CD4-positive, CD25-positive, alpha-beta regulatory T cell (primary cell): ENCODE data around the gene MYL7. TPM values are rescaled to one million over a fixed set of nuclear protein-coding genes. Genes with fewer than 3 reads are reported as not detected.

Experiments
- ATAC-seq, 2 donors: fragments of 150-1000 bp; cut with Tn5 transposase; one replicate each; pipeline ENCODE4 v1.10.0; 2021; ENCODE audit warnings: low read depth in 2 of 2, moderate number of reproducible peaks in 2 of 2, moderate library complexity in 1 of 2
- DNase-seq, 3 donors: peaks; one replicate each; pipeline versions ENCODE4 v3.0.0 to v3.0.0-alpha.2; 2012 to 2022; ENCODE audit warnings: mixed read lengths in 1 of 3
- H3K27ac ChIP-seq: one replicate; pipeline ENCODE4 v1.7.0; 2013; ENCODE audit warnings: mild to moderate bottlenecking, low read length; ENCODE audit not compliant: insufficient read depth, poor library complexity, severe bottlenecking
- H3K27me3 ChIP-seq: one replicate; pipeline ENCODE4 v1.7.0; 2013; ENCODE audit warnings: low read length; ENCODE audit not compliant: control insufficient read depth, insufficient read depth
- H3K36me3 ChIP-seq: one replicate; pipeline ENCODE4 v1.7.0; 2013; ENCODE audit warnings: mild to moderate bottlenecking, low read length, moderate library complexity; ENCODE audit not compliant: control insufficient read depth, insufficient read depth
- H3K4me1 ChIP-seq: 2 replicates; pipeline ENCODE4 v1.7.0; 2013; ENCODE audit warnings: mild to moderate bottlenecking, low read length; ENCODE audit not compliant: insufficient read depth, control insufficient read depth, poor library complexity, severe bottlenecking
- H3K4me3 ChIP-seq: one replicate; pipeline ENCODE4 v1.7.0; 2013; ENCODE audit warnings: low read depth, mild to moderate bottlenecking, low read length, moderate library complexity
- H3K9me3 ChIP-seq, 2 experiments: 1 replicate in 1 of 2; 2 replicates in 1 of 2; pipeline ENCODE4 v1.7.0; 2013; ENCODE audit warnings: low read length in 2 of 2, mild to moderate bottlenecking in 1 of 2, moderate library complexity in 1 of 2; ENCODE audit not compliant: control insufficient read depth in 2 of 2
- H3K27ac Mint-ChIP-seq, 3 donors: one replicate each; pipeline ENCODE4 v1.8.0; 2020 to 2022; ENCODE audit warnings: mild to moderate bottlenecking in 3 of 3, mixed read lengths in 3 of 3, moderate library complexity in 2 of 3
- H3K27me3 Mint-ChIP-seq: one replicate; pipeline ENCODE4 v1.8.0; 2022; ENCODE audit warnings: mild to moderate bottlenecking, mixed read lengths
- H3K36me3 Mint-ChIP-seq: one replicate; pipeline ENCODE4 v1.8.0; 2020; ENCODE audit warnings: mixed read lengths
- H3K4me1 Mint-ChIP-seq, 4 donors: one replicate each; pipeline ENCODE4 v1.8.0; 2020 to 2022; ENCODE audit warnings: mixed read lengths in 4 of 4, mild to moderate bottlenecking in 1 of 4
- H3K4me3 Mint-ChIP-seq, 4 donors: one replicate each; pipeline ENCODE4 v1.8.0; 2020 to 2022; ENCODE audit warnings: mild to moderate bottlenecking in 4 of 4, mixed read lengths in 4 of 4, moderate library complexity in 3 of 4
- H3K9me3 Mint-ChIP-seq, 7 donors: one replicate each; pipeline ENCODE4 v1.8.0; 2020 to 2022; ENCODE audit warnings: mixed read lengths in 7 of 7, mild to moderate bottlenecking in 3 of 7, moderate library complexity in 2 of 7
- polyA plus RNA-seq, 4 donors: library from polyadenylated mRNA; unstranded; fragments of 300-500 nt; fragmentation: Illumina TruSeq; gene quantifications; one replicate each; pipeline ENCODE4 v1.2.3, GENCODE V29; 2021
- total RNA-seq: library from RNA; stranded (reverse); gene quantifications from one replicate; pipeline ENCODE4 v1.2.3, GENCODE V29; 2022

MYL7 gene
- total and polyA plus RNA-seq, 5 donors from 2014 or later, result not detected

DNA sequence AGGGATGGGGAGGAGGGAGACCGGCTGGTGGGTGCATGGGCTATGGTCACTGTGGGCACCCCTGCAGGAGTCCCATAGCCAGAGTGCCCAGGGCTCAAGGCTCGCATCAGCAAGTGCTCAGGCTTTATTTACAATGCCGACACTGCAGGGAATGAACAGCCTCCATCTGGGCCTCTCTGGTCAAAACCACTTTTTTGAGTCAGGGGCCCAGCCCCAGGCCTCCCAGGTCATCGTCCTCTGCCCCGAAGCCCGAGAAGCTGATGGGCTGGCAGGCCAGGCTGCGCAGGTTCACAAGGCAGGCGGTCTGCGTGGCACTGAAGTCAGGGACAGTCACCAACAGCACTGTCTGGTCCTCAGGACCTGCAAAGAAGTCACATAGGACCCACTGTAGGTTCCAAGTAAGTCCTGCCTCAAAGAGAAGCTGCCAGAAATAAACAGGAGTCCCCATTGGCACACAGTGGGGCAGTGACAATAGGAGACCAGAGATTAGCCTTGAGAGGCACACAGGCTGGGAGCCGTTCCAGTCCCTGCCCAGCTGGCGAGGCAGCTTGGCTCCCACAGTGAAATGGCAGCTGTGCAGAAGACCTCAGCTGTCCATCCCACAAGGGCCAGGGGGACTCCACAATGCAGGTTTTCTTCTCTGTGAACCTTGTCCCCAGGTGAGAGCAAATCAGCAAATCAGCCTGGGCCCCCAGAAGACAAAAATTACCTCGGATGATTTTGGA is 26.4 kb downstream of the MYL7 start:
- Mint-ChIP-seq H3K36me3 (peaks cover 10% of the 10 kb centered on the region), H3K9me3 (no peaks in the 10 kb centered on the region), H3K27me3 (no peaks in the 10 kb centered on the region), H3K27ac (no peak overlapping the region), H3K4me1 (peaks cover 0 to 8% (median 0%) of the 10 kb centered on the region in 4 donors), H3K4me3 (no peak overlapping the region)
- H3K36me3 ChIP-seq, result peaks cover 10% of the 10 kb centered on the region
- H3K4me3 ChIP-seq, result no peak overlapping the region
- H3K27me3 ChIP-seq, result no peaks in the 10 kb centered on the region
- no peaks in the 10 kb centered on the region for H3K4me1 ChIP-seq
- ATAC-seq, result no peak
- H3K27ac ChIP-seq, result no peak overlapping the region
- H3K9me3 ChIP-seq, result no peaks in the 10 kb centered on the region
- no peak for DNase-seq

DNA sequence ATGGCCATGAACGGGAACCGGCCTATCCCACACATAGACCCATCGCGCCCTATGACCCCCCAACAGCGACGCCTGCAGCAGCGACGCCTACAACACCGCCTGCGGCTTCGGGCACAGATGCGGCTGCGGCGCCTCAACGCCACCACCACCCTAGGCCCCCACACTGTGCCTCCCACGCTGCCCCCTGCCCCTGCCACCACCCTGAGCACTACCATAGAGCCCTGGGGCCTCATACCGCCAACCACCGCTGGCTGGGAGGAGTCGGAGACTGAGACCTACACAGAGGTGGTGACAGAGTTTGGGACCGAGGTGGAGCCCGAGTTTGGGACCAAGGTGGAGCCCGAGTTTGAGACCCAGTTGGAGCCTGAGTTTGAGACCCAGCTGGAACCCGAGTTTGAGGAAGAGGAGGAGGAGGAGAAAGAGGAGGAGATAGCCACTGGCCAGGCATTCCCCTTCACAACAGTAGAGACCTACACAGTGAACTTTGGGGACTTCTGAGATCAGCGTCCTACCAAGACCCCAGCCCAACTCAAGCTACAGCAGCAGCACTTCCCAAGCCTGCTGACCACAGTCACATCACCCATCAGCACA is 27.3 kb downstream of the MYL7 start:
- no peak for ATAC-seq
- H3K9me3 ChIP-seq, result no peaks in the 10 kb centered on the region
- no peaks in the 10 kb centered on the region for H3K9me3 Mint-ChIP-seq
- DNase-seq, result no peak
- peaks cover 6% of the 10 kb centered on the region for H3K36me3 ChIP-seq
- H3K4me3 Mint-ChIP-seq, result no peak overlapping the region
- no peak overlapping the region for H3K27ac Mint-ChIP-seq
- H3K4me1 Mint-ChIP-seq, result no peaks in the 10 kb centered on the region
- H3K27me3 ChIP-seq, result no peaks in the 10 kb centered on the region
- H3K4me1 ChIP-seq, result no peaks in the 10 kb centered on the region
- no peak overlapping the region for H3K4me3 ChIP-seq
- no peak overlapping the region for H3K27ac ChIP-seq
- H3K36me3 Mint-ChIP-seq, result peaks cover 5% of the 10 kb centered on the region
- no peaks in the 10 kb centered on the region for H3K27me3 Mint-ChIP-seq

DNA sequence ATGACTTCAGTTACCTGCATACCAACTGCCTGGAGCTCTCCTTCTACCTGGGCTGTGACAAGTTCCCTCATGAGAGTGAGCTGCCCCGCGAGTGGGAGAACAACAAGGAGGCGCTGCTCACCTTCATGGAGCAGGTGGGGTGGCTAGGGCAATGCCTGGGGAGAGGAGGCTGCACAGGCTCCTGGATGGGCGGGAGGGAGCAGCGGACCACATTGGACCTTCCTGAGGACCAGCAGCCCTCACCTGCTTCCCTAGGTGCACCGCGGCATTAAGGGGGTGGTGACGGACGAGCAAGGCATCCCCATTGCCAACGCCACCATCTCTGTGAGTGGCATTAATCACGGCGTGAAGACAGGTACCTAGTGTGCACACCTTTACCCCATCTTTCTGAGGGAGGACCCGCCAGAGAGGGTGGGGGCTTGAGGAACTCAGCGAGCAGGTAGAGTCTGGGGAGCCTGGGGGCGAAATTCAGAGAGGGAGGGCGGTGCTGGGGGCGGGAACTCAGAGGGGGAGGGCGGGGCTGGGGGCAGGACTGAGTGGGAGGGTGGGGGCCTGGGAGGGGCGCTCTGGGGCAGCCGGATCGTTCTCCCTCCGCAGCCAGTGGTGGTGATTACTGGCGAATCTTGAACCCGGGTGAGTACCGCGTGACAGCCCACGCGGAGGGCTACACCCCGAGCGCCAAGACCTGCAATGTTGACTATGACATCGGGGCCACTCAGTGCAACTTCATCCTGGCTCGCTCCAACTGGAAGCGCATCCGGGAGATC is 28.0 kb downstream of the MYL7 start:
- H3K9me3 Mint-ChIP-seq, result no peaks in the 10 kb centered on the region
- no peak for ATAC-seq
- H3K36me3 ChIP-seq, result peaks cover 5% of the 10 kb centered on the region

DNA sequence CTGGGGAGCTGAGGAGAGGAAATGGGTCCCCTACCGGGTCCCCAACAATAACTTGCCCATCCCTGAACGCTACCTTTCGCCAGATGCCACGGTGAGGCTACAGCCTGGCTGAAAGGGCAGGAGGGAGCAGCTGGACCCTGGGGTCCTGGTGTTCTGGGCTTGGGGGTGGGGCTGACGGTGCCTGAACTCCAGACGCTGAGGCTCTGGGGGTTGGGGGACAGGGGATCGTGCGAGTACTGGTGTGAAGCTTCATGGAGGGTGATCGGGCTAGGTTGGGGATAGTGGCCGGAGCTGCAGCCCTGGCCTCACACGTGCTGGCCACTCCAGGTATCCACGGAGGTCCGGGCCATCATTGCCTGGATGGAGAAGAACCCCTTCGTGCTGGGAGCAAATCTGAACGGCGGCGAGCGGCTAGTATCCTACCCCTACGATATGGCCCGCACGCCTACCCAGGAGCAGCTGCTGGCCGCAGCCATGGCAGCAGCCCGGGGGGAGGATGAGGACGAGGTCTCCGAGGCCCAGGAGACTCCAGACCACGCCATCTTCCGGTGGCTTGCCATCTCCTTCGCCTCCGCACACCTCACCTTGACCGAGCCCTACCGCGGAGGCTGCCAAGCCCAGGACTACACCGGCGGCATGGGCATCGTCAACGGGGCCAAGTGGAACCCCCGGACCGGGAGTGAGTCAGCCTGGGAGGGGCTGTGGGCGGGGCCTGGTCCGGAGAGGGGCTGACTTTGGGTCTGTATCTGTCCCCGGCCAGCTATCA is 28.7 kb downstream of the MYL7 start:
- ATAC-seq (no peak), DNase-seq (no peak)
- Mint-ChIP-seq H3K4me3 (no peak overlapping the region), H3K9me3 (no peaks in the 10 kb centered on the region), H3K27me3 (no peaks in the 10 kb centered on the region), H3K36me3 (no peaks in the 10 kb centered on the region), H3K4me1 (no peaks in the 10 kb centered on the region), H3K27ac (no peak overlapping the region)
- no peak overlapping the region for H3K27ac ChIP-seq
- H3K9me3 ChIP-seq, result no peaks in the 10 kb centered on the region
- H3K36me3 ChIP-seq, result no peaks in the 10 kb centered on the region
- H3K4me1 ChIP-seq, result no peaks in the 10 kb centered on the region
- H3K27me3 ChIP-seq, result no peaks in the 10 kb centered on the region
- no peak overlapping the region for H3K4me3 ChIP-seq

More for the DNA sequence above, 28.0 kb downstream of the MYL7 start:
- H3K27me3 Mint-ChIP-seq, result no peaks in the 10 kb centered on the region
- no peak for DNase-seq
- Histone ChIP-seq H3K27ac (no peak overlapping the region), H3K9me3 (no peaks in the 10 kb centered on the region), H3K4me1 (no peaks in the 10 kb centered on the region), H3K27me3 (no peaks in the 10 kb centered on the region), H3K4me3 (no peak overlapping the region)
- peak overlapping the region in 1 of 4 donors; percentile 47 for H3K4me3 Mint-ChIP-seq
- H3K36me3 Mint-ChIP-seq, result peaks cover 3% of the 10 kb centered on the region
- no peaks in the 10 kb centered on the region for H3K4me1 Mint-ChIP-seq
- no peak overlapping the region for H3K27ac Mint-ChIP-seq

DNA sequence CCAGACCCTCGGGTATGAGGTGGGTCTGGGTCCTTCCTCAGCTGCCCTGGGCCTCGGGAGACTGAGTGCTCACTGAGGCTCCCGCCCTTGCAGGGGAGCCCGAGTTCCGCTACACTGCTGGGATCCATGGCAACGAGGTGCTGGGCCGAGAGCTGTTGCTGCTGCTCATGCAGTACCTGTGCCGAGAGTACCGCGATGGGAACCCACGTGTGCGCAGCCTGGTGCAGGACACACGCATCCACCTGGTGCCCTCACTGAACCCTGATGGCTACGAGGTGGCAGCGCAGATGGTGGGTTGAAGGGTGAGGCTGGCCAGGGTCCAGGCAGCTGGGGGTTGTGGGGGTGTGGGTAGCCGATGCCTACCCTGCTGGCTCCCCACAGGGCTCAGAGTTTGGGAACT is 29.4 kb downstream of the MYL7 start:
- Histone ChIP-seq H3K9me3 (no peaks in the 10 kb centered on the region), H3K36me3 (no peaks in the 10 kb centered on the region), H3K27ac (no peak overlapping the region), H3K4me1 (no peaks in the 10 kb centered on the region), H3K4me3 (no peak overlapping the region), H3K27me3 (no peaks in the 10 kb centered on the region)
- DNase-seq, result no peak
- Mint-ChIP-seq H3K27me3 (no peaks in the 10 kb centered on the region), H3K4me3 (no peak overlapping the region), H3K36me3 (no peaks in the 10 kb centered on the region), H3K9me3 (no peaks in the 10 kb centered on the region), H3K4me1 (no peaks in the 10 kb centered on the region), H3K27ac (no peak overlapping the region)
- no peak for ATAC-seq

DNA sequence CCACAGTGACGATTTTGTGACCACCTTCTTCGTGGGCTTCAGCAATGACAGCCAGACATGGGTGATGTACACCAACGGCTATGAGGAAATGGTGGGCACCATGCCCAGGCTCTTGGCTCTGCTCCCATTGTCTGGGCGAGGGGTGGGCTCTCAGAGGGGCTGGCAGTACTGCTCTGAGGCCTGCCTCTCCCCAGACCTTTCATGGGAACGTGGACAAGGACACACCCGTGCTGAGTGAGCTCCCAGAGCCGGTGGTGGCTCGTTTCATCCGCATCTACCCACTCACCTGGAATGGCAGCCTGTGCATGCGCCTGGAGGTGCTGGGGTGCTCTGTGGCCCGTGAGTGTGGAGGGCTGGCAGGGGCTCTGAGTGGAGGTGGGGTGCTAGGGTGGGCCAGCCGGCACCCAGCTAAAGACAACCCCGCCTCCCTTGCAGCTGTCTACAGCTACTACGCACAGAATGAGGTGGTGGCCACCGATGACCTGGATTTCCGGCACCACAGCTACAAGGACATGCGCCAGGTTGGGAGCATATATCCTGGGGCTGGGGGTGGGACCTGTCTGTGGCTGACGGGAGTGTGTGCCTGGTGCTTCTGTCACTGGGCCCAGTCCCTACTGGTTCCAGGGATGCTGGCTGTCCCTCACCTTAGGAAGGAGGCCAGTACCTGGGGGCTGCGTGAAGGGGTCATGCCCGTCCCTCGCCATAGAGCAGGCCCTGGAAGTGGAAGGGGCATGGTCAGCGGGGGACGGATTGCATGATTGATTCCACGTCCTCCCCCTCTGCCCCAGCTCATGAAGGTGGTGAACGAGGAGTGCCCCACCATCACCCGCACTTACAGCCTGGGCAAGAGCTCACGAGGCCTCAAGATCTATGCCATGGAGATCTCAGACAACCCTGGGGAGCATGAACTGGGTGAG is 30.2 kb downstream of the MYL7 start:
- Mint-ChIP-seq H3K4me1 (peaks cover 0 to 3% (median under 1%) of the 10 kb centered on the region in 4 donors), H3K9me3 (no peaks in the 10 kb centered on the region), H3K36me3 (no peaks in the 10 kb centered on the region), H3K27me3 (peaks cover 4% of the 10 kb centered on the region), H3K27ac (no peak overlapping the region), H3K4me3 (no peak overlapping the region)
- Histone ChIP-seq H3K27me3 (no peaks in the 10 kb centered on the region), H3K36me3 (no peaks in the 10 kb centered on the region), H3K4me1 (no peaks in the 10 kb centered on the region), H3K9me3 (no peaks in the 10 kb centered on the region), H3K4me3 (no peak overlapping the region), H3K27ac (no peak overlapping the region)
- no peak for ATAC-seq
- DNase-seq, result no peak

DNA sequence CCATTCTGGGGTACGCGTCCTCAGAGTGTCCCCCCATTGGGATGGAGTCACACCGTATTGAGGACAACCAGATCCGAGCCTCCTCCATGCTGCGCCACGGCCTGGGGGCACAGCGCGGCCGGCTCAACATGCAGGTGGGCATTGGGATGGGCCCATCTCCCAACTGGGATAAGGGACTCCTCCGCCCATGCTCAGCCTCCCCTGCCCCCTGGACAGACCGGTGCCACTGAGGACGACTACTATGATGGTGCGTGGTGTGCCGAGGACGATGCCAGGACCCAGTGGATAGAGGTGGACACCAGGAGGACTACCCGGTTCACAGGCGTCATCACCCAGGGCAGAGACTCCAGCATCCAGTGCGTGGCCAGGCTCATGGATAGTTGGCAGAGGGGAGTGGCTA is 31.1 kb downstream of the MYL7 start:
- H3K4me1 ChIP-seq, result no peaks in the 10 kb centered on the region
- no peaks in the 10 kb centered on the region for H3K36me3 ChIP-seq
- DNase-seq (no peak), ATAC-seq (no peak)
- H3K9me3 Mint-ChIP-seq, result no peaks in the 10 kb centered on the region
- H3K27me3 Mint-ChIP-seq, result peaks cover 12% of the 10 kb centered on the region
- H3K27me3 ChIP-seq, result no peaks in the 10 kb centered on the region
- no peaks in the 10 kb centered on the region for H3K9me3 ChIP-seq
- no peak overlapping the region for H3K27ac Mint-ChIP-seq
- H3K4me3 Mint-ChIP-seq, result no peak overlapping the region
- no peak overlapping the region for H3K27ac ChIP-seq
- no peaks in the 10 kb centered on the region for H3K36me3 Mint-ChIP-seq
- no peak overlapping the region for H3K4me3 ChIP-seq
- peaks cover 0 to 13% (median 3%) of the 10 kb centered on the region in 4 donors for H3K4me1 Mint-ChIP-seq
